Stimulated activated CD4-positive, alpha-beta T cell treated with anti-CD3 and anti-CD28 coated beads, TNF-alpha, amount 100 ng/mL, for 24 hours (primary cell): ENCODE data around the gene TMTC2.
"Not testable (repeated sequence)": the region's sequence is repeated elsewhere in the genome, so short reads cannot be mapped to it uniquely, and the experiment has no call there.

Experiments used
- DNase-seq, 3 experiments: peaks; one replicate each; pipeline ENCODE4 v3.0.0-alpha.2; 2020; ENCODE audit warnings: low read depth in 3 of 3

The TMTC2 gene

GRCh38 chr12:82725741-82726140 lies 39.0 kb downstream of the TMTC2 start:
- no peak for DNase-seq

GRCh38 chr12:82727886-82728285 lies 41.2 kb downstream of the TMTC2 start:
- no peak for DNase-seq

GRCh38 chr12:82728710-82729109 lies 42.0 kb downstream of the TMTC2 start:
- no peak for DNase-seq

DNA sequence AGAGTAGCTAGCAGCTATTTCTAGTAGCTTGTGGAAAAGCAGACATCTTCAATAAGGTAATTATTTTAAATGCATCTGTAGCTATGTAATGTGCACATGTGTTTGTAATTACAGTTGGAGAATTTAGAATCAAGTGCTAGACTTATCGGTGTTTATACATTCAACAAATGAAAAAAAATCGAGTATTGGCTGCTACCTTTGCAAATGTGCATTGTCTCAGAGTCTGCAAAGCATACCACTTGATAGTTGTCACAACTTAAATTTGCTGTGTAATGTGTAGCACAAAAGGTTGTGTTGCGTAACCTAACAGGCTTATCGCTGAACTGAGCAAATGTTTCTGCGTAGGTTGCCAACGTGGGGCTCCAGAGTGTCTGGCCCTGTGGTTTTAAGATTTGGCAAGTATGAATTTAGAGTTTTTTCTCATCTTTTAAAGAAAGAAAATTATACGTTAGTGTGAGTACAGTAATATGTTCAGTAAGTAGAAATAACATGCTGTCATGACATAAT lies 44.3 kb downstream of the TMTC2 start:
- DNase-seq: no peak

DNA sequence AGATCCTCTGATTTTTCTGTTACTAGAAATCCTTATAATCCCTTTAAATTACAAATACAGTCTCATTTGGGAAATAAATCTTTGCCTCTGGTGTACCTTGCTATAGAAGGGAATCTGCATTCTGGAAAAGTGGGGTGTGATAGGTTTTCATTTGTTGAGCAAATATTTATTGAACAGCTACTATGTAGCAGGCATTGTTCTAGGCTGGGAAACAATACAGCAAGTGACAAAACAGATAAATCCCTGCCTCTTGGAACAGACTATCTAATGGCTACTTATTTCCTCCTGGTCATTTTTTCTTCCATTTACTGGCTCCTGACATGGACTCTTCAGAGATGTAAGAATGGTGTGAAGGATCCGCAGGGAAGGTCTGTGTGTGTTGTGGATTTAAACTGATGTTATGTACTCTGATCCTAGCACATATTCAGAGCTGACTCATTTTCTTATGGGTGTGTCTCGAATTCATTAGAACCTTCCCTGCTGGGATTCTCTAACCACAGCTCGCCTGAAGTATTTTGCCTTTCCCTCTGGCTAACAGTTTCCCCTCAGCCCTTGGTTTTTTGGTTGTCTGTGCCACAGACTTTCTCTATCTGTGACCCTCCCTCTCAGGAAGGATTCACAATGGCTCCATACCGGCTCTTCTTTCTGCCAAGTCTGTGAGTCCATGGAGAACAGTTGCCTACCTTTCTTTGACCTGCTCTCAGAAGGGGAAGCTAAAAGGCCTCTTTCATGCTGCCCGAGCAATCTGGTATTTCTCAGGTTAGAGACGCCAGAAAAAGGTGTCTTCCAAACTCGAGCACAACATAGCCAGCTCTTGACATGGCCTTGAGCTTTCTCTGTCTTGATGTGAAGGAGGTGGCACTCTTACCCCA lies 53.7 kb downstream of the TMTC2 start:
- DNase-seq: no peak

DNA sequence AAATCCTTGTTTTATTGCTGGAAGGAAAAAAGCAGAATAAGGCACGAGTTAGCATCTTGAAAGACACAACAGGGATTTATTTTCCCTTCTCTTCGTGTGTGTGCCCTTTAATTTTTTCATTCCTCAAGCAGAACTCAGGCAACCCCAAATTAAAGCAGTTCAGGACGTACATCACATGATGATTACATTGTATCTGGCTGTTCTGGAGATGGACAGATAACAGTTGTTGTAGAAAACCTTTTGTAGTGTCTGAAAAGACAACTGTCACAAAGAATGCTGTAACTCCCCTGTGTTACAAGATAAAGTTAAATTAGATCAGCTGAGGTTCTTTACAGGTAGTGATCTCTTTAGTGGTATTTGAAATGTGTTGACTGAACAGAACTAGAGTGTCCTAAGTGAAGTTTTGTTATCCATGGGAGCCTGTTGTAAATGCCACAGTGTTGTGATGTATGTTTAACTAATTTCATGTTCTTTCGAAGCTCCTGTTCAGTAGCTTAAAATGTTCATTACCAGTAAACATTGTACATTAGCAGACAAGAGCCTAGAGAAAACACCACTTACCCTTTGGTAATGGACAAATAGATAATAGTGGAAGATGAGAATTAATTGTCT lies 58.5 kb downstream of the TMTC2 start:
- DNase-seq: no peak

DNA sequence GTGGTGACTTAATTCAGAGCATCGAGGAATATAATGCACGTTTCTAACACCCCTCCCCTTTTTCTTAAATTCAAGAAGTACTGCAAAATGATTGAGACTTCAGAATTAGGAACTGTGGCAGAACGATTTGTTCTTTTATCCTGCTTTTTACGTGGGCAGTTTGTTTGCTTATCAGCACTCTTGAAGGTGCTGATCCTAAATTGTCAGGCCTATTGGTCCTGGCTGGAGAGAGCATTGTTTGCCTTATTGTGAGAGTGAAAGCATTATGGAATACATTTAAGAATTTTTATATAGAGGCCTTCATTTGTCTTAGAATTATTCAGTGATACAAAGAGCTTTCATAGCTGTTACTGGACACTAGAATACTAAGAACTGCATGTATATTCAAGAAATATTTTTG lies 59.1 kb downstream of the TMTC2 start:
- DNase-seq: no peak

DNA sequence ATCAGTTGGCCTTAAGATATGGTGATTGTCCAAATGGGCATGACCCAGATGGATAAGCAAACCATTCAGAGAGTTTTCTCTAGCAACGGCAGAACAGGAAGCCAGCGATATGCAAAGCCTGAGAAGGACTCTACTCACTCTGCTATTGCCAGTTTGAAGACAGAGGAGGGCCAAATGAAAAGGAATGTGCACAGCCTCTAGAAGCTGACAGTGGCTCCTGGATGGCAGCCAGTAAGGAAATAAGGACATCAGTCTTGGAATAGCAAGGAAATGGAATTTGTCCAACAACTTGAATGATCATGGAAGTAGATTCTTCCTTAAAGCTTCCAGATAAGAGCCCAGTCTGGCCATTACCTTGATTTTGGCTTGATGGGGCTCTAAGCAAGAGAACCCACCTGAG lies 60.0 kb downstream of the TMTC2 start:
- no peak for DNase-seq

- DNase-seq: no peak
These were observed 62.3 kb downstream of the TMTC2 start for GRCh38 chr12:82749015-82749414.

DNA sequence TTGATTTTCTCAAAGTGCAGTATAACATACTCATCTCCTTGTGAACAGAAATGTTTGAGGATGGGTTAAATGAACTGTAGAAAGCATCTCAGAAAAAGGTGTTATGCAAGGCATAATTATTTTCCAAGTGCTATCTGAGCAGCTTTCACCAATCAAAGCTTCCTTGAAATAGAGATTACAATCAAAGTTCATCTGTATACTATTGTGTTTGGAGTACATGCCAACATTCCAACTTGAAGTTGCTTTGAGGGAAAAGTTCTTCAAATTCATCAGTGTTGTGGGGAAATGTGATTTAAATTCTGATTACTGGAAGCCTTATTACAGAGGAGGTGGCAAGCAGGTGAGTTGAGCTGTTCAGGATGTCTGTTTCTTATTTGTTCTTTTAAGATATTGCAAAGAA lies 68.2 kb downstream of the TMTC2 start:
- no peak for DNase-seq

DNA sequence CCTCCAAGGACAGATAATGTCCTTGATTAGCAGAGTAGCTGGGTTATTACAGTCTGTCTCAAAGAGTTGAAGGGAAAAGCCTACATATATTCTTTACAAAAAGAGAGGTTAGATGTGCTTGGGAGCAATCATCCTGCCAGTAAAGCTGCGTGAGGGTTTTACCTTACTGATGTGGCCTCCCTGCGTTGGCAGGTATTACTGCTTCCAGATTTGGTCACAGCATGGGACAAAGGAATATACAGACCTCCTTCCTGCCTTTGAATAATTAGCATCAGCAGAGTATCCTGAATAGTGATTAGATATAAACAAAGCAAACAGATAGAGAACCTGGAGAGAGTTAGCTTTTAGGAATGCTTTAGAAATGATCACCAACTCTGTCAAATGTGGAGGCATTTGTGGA lies 69.6 kb downstream of the TMTC2 start:
- no peak for DNase-seq

GRCh38 chr12:82757059-82757458 lies 70.4 kb downstream of the TMTC2 start:
- no peak for DNase-seq

- DNase-seq: no peak
These were observed 71.0 kb downstream of the TMTC2 start for GRCh38 chr12:82757656-82758055.

DNA sequence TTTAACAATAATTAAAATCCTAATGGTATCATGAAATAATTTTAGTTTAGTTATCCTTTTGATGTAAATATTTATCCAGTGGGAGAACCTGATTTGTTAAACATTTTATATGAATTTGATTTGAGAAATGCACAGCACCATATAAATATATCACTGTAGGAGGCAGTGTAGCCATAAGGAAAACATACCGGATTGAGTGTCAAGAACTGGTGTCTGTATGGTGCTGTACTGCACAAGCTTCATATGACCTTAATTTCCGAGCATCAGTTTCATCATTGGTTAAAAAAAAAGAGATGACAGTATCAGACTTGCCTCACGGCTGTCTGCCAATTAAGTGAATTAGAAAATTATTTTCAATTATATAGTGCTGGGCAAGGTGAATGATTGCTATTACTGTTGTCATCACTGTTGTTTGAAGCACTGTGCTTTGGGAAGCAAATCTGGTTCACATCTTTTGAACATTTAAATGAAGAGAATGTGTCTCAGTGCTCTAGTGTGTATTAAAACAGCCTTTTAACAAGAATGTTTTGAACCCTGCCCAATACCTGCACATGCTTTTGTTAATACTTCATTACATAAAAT lies 72.1 kb downstream of the TMTC2 start:
- DNase-seq: no peak

DNA sequence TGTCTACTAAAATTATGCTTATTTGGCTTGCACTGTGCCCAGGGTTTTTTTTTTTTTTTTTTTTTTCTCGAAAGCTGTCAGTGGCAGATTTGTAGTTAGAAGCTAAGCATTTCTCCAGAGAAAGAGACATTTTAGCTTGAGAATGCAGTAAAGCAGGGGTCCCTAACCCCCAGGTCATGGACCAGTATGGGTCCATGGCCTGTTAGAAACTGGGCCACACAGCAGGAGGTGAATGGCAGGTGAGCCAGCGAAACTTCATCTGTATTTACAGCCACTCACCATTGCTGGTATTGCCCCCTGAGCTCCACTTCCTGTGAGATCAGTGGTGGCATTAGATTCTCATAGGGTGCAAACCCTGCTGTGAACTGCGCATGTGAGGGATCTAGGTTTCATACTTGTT lies 73.7 kb downstream of the TMTC2 start:
- DNase-seq: no peak

DNA sequence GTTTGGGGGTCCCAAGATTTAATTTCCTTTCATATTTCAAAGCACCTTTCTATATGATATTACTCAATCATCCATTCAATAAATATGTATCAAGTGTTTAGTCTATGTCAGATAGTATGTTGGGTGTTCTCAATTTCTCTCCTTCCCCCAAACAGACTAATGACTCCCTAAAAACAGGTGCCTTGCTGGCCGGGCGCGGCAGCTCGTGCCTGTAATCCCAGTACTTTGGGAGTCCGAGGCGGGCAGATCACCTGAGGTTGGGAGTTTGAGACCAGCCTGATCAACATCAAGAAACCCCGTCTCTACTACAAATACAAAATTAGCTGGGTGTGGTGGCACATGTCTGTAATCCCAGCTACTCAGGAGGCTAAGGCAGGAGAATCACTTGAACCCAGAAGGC lies 78.5 kb downstream of the TMTC2 start:
- not testable (repeated sequence) for DNase-seq

DNA sequence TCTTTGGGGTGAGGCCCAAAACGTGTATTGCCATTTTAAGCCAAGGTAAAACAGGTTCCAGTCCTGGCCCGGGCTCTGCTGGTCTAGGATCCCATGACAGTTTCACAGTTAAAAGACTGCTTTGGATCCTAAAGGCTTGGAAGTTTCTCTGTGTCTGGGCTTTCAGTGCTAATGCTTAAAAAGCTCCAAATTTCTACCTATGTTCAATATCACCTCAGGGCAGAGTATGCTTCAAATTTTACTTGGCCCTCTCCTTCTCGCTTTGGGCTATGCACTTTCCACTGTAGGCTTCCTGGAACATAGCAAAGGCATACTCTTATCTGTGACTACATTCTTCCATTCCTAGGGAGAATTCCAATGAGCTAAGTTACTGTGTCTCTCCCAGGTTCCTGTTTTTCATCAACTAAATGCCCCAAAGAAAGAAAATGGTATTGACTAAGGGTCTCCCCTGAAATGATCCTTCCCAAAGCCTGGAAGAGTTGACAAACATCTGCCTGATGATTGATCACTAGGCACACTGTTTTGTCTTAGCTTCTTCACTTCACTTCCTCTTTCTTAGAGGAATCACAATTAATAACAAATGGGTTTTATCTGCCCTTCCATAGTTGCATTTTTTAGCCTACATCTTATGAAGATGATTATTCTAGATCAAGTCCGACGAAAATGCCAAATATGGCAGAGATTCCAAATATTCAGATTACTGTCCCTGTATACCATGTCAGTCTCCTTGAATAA lies 79.4 kb downstream of the TMTC2 start:
- no peak for DNase-seq

DNA sequence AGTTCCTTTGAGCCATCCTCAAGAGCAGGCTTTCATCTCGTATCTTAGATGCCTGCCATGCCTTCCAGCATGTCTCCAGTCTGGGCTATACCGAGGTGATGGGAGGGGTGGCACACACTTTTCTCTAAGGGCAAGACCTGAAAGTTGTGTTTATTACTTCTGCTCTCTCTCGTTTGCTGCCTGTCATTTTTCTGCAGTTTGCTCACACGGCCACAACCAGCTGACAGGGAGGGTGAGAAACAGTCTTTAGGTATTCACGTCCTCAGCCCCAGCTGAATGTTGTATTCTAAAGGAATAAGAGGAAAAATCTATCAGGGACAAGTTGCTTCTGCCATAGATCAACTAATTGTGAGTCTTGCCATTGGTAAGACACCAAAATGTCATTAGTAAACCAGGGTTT lies 88.0 kb downstream of the TMTC2 start:
- DNase-seq: no peak

GRCh38 chr12:82780517-82780916 lies 93.8 kb downstream of the TMTC2 start:
- DNase-seq: no peak

- no peak for DNase-seq
These were observed 94.7 kb downstream of the TMTC2 start for GRCh38 chr12:82781309-82781997.

- DNase-seq: no peak
These were observed 96.7 kb downstream of the TMTC2 start for GRCh38 chr12:82783435-82783834.

- DNase-seq: no peak
These were observed 100.3 kb downstream of the TMTC2 start for GRCh38 chr12:82787016-82787415.
